Measurements from ENCODE around the gene ENTPD1. TPM values are rescaled to one million over a fixed set of nuclear protein-coding genes. Genes with fewer than 3 reads are reported as not detected.

Gene ENTPD1
- total RNA-seq, 1 donor from 2014 or later, result 6.0 TPM

- intact Hi-C loops (cut with DNase I), result no loop called here
- DNase-seq (no peak), ATAC-seq (ENCODE audit: poor library complexity) (no peak)
Measured at GRCh38 chr10:95815701-95816240, 59.8 kb downstream of the ENTPD1 start.

- ATAC-seq (ENCODE audit: poor library complexity), result no peak
- intact Hi-C loops (cut with DNase I), result no loop called here
- DNase-seq, result no peak
Measured at GRCh38 chr10:95818010-95818409, 62.0 kb downstream of the ENTPD1 start.

- no peak for ATAC-seq (ENCODE audit: poor library complexity)
- no peak for DNase-seq
- intact Hi-C loops (cut with DNase I), result no loop called here
Measured at GRCh38 chr10:95818668-95819067, 62.7 kb downstream of the ENTPD1 start.

- intact Hi-C loops (cut with DNase I), result no loop called here
- DNase-seq (no peak), ATAC-seq (ENCODE audit: poor library complexity) (no peak)
Measured at GRCh38 chr10:95819620-95820329, 63.8 kb downstream of the ENTPD1 start.

- DNase-seq, result no peak
- intact Hi-C loops (cut with DNase I), result no loop called here
- ATAC-seq (ENCODE audit: poor library complexity), result no peak
Measured at GRCh38 chr10:95820363-95820762, 64.4 kb downstream of the ENTPD1 start.

- intact Hi-C loops (cut with DNase I), result no loop called here
- ATAC-seq (ENCODE audit: poor library complexity), result no peak
- no peak for DNase-seq
Measured at GRCh38 chr10:95821720-95822119, 65.8 kb downstream of the ENTPD1 start.

GRCh38 chr10:95830044-95830443 is 74.1 kb downstream of the ENTPD1 start:
- intact Hi-C loops (cut with DNase I), result no loop called here
- DNase-seq (no peak), ATAC-seq (ENCODE audit: poor library complexity) (no peak)

GRCh38 chr10:95831076-95831475 is 75.1 kb downstream of the ENTPD1 start:
- no peak for ATAC-seq (ENCODE audit: poor library complexity)
- DNase-seq, result no peak
- intact Hi-C loops (cut with DNase I), result no loop called here

GRCh38 chr10:95831515-95831914 is 75.6 kb downstream of the ENTPD1 start:
- no peak for ATAC-seq (ENCODE audit: poor library complexity)
- no peak for DNase-seq
- intact Hi-C loops (cut with DNase I), result no loop called here

- DNase-seq (no peak), ATAC-seq (ENCODE audit: poor library complexity) (no peak)
- intact Hi-C loops (cut with DNase I), result no loop called here
Measured at GRCh38 chr10:95832216-95833041, 76.5 kb downstream of the ENTPD1 start.

- DNase-seq, result no peak
- no peak for ATAC-seq (ENCODE audit: poor library complexity)
- intact Hi-C loops (cut with DNase I), result no loop called here
Measured at GRCh38 chr10:95833042-95833610, 77.2 kb downstream of the ENTPD1 start.

GRCh38 chr10:95834406-95834805 is 78.4 kb downstream of the ENTPD1 start:
- ATAC-seq (ENCODE audit: poor library complexity) (no peak), DNase-seq (no peak)
- intact Hi-C loops (cut with DNase I), result no loop called here

- DNase-seq (no peak), ATAC-seq (ENCODE audit: poor library complexity) (no peak)
- intact Hi-C loops (cut with DNase I), result no loop called here
Measured at GRCh38 chr10:95835149-95835860, 79.3 kb downstream of the ENTPD1 start.

GRCh38 chr10:95835911-95836310 is 79.9 kb downstream of the ENTPD1 start:
- intact Hi-C loops (cut with DNase I), result no loop called here
- no peak for DNase-seq
- ATAC-seq (ENCODE audit: poor library complexity), result no peak

GRCh38 chr10:95836610-95837355 is 80.8 kb downstream of the ENTPD1 start:
- no peak for ATAC-seq (ENCODE audit: poor library complexity)
- no peak for DNase-seq
- intact Hi-C loops (cut with DNase I), result no loop called here

GRCh38 chr10:95837356-95837776 is 81.4 kb downstream of the ENTPD1 start:
- intact Hi-C loops (cut with DNase I), result no loop called here
- ATAC-seq (ENCODE audit: poor library complexity) (no peak), DNase-seq (no peak)

GRCh38 chr10:95837783-95838182 is 81.8 kb downstream of the ENTPD1 start:
- DNase-seq, result no peak
- peak; percentile 27 for ATAC-seq (ENCODE audit: poor library complexity)
- intact Hi-C loops (cut with DNase I), result no loop called here

- intact Hi-C loops (cut with DNase I), result loop anchor here (5.0 kb wide), 1 partner anchor 148 kb away; the partner anchor contains the start of gene TCTN3
- DNase-seq, result no peak
- ATAC-seq (ENCODE audit: poor library complexity), result no peak
Measured at GRCh38 chr10:95840121-95840520, 84.2 kb downstream of the ENTPD1 start.
